Eye (tissue), 1 donor: ENCODE data around the gene CD4.
"Not testable (repeated sequence)": the region's sequence is repeated elsewhere in the genome, so short reads cannot be mapped to it uniquely, and the experiment has no call there.

ENCODE experiments used
- DNase-seq: peaks from one replicate; pipeline ENCODE4 v3.0.0-alpha.2; 2015

The CD4 gene

DNA sequence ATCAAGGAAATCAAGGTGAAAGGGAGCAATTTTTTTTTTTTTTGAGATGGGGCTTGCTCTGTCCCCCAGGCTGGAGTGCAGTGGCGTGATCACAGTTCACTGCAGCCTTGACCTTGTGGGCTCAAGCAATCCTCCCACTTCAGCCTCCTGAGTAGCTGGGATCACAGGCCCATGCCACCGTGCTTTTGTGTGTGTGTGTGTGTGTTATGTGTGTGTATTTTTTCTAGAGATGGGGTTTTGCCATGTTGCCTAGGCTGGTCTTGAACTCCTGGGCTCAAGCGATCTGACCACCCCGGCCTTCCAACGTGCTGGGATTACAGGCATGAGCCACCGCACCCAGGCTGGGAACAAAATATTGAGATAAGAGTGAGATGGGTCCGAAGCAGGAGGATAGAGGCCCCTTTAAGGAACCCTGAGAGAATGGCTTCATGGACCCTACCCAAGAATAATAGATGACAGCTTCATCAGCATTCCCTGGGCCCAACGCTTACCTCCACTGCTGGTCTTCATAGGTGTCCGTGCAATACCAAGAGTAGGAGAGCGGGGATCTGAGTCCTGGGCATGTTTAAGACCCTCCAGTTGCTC lies 60.7 kb downstream of the CD4 start:
- DNase-seq = no peak

DNA sequence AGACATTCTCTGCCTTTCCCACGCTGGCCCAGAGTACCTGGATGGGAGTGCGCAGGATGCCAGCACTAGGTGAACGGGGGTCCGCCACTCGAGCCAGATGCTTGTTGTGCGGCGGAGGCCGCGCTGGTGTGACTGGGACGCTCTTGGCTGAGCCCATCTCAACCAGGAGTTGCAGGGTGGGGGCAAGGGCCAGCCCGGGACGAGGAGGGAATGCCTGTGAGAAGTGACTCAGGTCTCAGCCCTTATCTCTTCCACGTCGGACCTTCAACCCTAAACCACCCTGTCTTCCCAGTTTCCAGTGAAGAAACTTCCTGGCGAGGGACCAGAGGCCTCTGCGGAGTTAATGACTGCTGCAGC lies 61.4 kb downstream of the CD4 start:
- DNase-seq = no peak

DNA sequence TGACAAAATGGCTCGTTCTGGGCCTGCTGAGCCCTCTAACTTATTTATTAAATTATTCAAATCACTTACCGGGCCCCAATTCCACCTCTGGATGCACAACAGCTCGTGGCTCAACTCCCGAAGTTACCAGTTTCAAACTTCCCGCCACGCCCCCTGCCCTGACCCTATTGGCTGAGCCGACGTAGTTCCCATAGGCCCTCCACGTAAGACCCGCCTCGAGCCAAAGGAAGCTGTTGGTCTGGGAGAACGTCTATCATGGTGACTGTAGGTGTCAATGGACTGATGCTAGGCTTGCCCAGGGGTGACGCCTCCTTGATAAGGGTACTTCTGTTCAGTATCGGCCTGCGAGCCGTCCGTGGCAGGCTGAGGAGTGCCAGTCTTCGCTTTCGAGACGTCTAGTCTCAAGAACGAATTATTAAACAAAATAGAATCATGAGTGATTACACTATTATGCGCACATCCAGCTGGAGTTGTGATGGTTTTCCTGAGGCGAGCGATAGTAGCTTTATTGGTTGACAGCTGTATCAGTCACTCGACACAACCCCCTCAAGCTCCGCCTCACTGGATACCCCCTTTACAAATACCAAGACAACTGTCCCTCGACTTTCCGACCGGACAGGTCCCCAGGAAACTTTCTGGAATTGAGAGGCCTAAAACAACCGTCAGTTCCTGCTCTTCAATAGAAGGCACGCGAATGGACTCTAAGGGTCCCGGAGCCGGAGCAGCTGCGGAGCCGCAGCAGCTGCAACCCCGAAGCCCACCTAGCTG lies 62.0 kb downstream of the CD4 start, which contains the start of gene CDCA3:
CDCA3 (minus strand) TSS at position 134 of the 768 bp plus-strand sequence. CDS start 334 bp downstream, outside the sequence.
- DNase-seq = peak; percentile 99

DNA sequence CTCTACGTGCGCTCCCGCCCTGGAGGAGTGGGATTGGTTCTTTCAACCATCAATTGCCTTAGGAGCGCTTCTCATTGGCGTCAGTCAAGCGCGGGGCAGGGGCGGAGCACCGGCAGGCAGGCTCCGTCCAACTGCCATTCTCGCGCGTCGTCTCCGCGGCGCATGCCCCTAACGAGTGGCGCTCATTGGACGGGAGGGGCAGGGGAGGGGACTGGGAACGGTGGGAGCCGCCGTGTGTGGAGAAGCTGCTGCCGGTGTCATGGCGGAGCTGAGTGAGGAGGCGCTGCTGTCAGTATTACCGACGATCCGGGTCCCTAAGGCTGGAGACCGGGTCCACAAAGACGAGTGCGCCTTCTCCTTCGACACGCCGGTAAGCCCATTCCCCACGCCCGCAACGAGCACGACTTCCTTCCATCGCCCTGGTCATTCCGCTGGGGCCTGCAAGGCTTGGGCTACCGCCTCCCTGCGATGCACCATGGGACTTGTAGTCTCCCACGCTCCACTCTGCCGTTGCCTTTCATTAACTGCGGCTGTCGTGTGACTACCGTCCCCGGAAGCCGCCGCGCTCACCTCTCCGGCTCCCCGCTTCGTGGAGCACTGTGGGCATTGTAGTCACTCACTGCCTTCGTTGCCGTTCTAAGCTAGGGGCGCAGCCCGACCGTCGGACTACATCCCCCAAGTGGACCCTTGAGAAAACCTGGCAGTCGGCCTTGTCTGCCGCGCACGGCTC lies 62.8 kb downstream of the CD4 start, which contains the start of gene USP5:
USP5 (plus strand) TSS at position 230 of the 730 bp plus-strand sequence; CDS start at position 260, 30 bp downstream.
- peak; percentile 100 for DNase-seq

DNA sequence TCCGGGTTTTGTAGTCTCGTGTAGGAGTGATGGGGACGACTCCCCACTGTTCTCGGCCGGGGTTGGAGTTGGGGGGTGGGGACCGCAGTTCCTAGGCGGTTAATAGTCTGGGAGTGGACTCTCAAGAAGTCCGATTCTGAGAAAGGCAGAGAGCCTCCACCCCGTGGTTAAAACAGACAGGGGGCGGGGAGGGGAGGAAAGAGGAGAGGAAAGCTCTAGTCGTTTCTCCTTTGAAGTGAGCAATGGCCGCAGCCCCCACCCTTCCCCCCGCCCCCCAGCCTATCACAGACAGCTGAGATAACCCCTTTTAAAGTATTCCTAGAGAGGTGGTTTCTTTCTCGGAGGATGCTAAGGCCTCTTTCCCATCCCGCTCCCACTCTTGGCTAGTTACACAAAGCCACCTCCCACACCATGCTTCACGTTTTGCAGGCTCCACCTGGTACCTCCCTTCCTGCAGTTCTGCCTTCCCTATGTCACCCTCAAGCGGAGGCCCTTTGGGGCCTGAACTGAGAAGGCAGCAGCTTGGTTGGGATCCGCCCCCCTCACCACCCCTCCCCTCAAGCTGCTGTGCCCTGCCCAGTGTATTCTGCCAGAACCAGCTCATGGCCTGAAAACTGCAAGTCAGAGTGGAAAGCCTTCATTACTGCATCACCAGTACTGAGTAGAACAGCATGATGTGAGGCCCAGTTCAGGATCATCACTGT lies 63.5 kb downstream of the CD4 start:
- DNase-seq = no peak

DNA sequence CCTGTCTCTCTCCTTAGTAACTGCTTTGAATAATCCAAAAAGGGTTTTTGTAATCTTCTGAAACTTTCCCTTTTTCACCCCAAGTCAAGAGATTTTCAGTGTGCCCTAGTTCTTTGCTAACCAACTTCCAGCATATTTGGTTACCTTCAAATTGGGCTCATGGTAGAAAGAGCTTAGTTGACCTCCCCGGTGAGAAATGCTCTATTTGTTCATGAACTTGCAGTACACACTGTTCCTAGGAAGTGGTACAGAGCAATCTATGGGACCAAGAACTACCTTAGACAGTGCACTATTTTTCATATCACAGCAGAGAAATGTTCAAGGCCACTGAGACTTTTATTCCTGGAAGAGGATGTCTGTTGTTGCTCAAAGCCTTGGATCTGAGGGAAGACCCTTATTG lies 64.3 kb downstream of the CD4 start:
- no peak for DNase-seq

DNA sequence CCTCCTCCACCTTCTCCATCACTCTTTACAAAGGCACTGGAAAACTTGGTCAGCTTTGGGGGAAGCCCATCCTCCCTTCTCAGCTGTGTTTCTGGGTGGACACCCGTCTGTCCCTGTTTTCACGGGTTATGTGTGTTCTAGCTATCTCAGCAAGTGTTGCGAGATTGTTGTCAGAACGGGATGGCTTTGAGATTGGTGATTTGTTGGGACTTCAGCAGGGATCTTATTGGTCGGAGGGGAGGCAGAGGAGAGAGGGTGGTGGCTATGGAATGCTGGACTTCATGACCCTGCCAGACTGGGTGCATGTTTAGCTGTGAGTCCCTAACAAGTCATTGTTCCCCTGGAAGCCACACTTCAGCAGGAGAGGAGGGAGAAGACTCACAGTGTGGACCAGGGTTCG lies 64.7 kb downstream of the CD4 start:
- DNase-seq = no peak

DNA sequence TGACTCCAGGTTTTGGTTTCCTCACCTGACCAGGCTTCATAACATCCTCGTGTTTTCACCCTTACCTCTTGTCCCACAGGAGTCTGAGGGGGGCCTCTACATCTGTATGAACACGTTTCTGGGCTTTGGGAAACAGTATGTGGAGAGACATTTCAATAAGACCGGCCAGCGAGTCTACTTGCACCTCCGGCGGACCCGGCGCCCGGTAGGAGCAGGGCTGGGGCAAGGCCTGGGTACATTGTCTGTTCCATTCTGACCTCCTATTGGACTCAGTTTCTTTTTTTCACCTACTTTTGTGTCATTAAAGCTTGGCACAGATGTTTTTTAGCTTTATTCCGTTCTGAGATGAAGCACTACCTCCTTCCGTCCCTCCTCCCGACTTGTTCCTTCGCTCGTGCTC lies 66.0 kb downstream of the CD4 start:
- DNase-seq = no peak

DNA sequence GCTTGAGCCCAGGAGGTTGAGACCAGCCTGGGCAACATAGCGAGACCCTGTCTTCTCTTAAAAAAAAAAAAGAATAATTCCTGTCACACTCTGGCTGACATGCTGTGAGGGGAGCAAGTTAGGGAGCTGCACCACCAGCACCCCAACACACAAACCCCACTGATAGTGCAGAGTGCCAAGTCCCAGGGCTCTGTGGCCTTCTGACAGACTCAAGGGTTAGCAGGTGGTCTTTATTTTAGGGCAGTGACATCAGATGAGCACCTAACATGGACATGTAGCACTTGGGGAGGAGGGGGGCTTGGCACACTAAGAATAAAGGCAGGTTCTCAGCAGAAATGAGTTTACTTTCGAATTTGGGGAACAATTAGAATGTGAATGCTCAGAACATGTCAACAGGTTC lies 69.5 kb downstream of the CD4 start:
- DNase-seq = no peak

DNA sequence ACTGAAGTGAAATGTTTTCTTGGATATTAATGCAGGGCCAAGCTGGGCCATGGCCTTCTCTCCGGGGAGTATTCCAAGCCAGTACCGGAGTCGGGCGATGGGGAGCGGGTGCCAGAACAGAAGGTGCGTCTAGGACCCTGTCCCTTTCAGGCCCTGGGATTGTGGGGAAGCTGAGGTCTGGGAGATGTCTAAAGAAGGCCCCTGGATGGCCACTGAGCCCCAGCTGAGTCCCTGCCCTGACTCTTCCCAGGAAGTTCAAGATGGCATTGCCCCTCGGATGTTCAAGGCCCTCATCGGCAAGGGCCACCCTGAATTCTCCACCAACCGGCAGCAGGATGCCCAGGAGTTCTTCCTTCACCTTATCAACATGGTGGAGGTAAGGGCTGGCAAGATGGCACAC lies 70.8 kb downstream of the CD4 start:
- DNase-seq = no peak

DNA sequence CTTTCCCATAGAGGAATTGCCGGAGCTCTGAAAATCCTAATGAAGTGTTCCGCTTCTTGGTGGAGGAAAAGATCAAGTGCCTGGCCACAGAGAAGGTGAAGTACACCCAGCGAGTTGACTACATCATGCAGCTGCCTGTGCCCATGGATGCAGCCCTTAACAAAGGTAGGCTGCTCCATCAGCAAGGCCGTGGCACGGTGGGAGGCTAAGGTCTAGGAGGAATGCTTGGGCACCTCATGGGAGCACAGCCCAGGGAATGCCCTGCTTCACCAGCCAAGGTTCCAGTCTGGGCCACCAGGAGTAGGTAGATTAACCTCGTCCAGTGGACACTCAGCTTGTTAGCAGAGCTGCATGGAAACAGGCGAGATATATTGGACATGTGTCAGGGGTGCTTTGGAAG lies 71.6 kb downstream of the CD4 start:
- DNase-seq = no peak

DNA sequence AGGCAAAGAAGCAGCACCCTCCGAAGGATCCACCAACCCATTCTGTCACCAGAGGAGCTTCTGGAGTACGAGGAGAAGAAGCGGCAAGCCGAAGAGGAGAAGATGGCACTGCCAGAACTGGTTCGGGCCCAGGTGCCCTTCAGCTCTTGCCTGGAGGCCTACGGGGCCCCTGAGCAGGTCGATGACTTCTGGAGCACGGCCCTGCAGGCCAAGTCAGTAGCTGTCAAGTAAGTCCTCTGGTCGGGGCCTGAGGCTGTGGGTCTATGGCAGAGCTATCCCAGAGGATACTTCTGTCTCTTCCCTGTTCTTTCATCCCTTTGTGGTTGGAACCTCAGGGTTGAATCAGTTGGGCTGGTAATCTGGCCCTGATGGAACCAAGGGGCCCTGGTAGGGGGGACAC lies 72.1 kb downstream of the CD4 start:
- no peak for DNase-seq

DNA sequence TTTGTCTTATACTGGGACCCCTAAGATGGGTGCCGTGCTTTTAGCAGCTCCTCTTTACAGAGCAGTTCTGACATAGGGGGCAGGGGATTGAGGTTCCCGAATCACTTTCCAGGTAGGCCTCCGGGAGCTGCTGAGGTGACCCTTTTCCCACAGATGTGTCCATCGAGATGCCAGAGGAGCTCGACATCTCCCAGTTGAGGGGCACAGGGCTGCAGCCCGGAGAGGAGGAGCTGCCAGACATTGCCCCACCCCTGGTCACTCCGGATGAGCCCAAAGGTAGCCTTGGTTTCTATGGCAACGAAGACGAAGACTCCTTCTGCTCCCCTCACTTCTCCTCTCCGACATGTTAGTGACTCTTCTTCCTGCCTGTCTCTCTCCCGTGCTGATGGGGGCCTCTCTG lies 73.7 kb downstream of the CD4 start:
- DNase-seq = no peak

DNA sequence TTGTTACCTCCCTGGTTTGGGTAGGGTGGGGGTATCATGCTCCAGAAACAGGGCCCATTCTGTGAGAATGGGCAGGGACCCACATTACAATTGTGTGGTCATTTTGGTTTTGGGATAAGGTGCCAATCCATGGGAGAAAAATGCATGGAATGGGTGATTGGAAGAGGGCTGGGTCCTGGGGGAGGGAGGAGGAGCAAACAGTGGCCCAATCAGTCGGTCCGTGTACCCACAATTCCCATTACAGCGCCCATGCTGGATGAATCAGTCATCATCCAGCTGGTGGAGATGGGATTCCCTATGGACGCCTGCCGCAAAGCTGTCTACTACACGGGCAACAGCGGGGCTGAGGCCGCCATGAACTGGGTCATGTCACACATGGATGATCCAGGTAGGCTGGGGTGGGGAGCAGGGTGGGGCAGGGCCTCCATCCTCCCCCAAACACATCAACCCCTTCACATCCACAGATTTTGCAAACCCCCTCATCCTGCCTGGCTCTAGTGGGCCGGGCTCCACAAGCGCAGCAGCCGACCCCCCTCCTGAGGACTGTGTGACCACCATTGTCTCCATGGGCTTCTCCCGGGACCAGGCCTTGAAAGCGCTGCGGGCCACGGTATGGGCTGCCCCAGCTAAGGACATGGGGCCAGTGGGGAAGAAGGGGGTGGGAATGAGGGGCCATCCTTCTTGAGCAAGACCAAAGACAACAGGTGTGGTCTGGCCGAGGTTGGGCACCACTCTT lies 74.4 kb downstream of the CD4 start:
- no peak for DNase-seq

DNA sequence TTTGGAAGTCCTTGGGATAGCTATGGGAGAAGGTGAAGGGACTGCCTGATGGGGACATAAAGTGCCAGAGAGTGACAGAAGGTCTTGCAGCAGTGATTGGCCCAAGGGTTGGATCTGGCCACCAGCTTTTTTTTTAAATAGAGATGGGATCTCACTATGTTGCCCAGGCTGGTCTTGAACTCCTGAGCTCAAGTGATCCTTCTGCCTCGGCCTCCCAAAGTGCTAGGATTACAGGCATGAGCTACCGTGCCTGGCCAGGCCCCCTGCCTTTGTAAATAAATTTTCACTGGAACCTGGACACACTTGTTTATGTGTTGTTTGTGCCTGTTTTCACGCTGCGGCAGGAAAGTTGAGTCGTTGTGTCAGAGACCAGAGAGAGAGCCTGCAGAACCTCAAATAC lies 76.0 kb downstream of the CD4 start:
- not testable (repeated sequence) for DNase-seq

DNA sequence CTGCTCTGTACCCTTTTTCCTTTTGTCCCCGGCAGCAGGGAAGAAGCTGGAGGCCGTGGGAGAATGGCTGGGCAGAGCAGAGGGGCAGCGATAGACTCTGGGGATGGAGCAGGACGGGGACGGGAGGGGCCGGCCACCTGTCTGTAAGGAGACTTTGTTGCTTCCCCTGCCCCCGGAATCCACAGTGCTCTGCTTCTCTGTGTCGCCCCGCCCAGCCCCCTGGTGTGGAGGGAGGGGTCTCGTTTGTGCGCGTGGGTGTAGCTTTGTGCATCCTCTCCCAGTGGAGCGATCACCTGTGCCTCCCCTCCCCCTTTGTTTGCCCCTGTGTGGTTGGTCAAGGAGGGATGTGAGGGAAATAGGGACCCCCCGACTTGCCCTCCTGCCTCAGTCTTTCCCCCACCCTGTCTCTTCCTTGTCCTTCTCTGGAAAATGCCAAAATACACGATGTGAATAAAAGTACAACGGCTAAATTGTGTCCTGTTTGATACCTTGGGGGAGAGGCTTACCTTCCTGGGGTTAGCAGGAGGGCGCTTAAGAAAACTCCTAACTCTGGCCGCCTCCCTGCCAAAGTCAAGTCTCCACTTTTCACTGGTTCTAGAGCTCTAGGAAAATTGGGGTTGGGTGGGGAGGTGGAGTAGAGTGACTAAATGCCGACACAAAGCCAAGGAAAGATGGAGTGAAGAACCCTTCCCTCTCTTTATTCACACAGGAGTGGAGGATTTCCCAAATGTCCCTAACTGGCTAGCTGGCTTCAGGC lies 77.0 kb downstream of the CD4 start:
- DNase-seq = no peak

DNA sequence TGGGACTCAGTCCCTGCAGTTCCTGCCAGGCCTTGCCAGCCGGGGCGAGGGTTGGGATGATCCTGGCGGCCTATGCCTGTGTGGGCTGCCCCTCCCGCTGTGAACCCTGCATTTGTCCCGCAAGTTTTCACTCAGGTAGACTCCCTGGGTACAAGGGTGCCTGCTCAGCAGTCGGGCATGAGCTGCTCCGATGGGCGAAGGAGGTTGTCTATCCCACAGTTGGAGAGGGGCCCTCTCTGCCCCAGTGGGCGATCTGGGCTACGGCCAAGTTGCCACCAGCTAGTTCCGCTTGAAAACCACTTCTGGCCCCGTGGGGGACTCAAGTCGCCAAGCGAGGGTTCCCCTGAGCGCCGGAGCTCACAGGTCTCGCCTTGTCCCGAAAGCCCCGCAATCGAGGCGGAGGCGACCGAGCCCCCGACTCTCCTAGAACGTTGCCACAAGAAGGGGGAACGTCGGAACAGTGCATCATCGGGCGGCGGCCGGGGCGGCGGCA lies 77.6 kb downstream of the CD4 start:
- no peak for DNase-seq

DNA sequence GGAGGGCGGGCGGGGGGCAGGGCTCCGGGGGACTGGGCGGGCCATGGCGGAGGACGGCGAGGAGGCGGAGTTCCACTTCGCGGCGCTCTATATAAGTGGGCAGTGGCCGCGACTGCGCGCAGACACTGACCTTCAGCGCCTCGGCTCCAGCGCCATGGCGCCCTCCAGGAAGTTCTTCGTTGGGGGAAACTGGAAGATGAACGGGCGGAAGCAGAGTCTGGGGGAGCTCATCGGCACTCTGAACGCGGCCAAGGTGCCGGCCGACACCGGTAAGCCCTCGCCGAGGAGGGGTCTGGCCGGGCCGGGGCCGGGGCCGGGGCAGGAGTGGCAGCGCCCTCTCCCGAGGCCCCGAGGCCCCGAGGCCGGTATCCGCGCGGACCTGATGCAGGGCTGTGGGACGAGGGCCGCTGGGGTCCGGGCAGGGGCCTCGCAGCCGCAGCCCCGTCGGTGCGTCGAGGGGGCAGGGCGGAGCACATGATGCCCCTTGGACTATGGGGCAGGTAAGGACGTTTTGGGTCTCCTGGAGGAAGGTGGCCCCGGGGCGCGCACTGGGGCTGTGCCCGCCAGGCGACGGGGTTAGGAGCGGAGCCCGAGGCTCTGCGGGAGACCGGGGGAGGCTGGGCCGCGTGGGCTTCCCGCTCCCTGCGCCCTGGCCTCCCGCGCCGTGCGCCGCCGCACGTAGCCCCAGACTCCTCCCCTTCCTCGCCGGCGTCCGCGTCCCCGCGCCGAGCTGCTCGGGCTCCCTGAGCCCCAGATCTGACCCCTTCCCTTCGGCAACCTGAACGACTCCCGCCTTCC lies 78.3 kb downstream of the CD4 start, which contains the start of gene TPI1:
TPI1 (plus strand) TSS at position 119 of the 798 bp plus-strand sequence; CDS start at position 155, 36 bp downstream.
- DNase-seq = peak; percentile 92

DNA sequence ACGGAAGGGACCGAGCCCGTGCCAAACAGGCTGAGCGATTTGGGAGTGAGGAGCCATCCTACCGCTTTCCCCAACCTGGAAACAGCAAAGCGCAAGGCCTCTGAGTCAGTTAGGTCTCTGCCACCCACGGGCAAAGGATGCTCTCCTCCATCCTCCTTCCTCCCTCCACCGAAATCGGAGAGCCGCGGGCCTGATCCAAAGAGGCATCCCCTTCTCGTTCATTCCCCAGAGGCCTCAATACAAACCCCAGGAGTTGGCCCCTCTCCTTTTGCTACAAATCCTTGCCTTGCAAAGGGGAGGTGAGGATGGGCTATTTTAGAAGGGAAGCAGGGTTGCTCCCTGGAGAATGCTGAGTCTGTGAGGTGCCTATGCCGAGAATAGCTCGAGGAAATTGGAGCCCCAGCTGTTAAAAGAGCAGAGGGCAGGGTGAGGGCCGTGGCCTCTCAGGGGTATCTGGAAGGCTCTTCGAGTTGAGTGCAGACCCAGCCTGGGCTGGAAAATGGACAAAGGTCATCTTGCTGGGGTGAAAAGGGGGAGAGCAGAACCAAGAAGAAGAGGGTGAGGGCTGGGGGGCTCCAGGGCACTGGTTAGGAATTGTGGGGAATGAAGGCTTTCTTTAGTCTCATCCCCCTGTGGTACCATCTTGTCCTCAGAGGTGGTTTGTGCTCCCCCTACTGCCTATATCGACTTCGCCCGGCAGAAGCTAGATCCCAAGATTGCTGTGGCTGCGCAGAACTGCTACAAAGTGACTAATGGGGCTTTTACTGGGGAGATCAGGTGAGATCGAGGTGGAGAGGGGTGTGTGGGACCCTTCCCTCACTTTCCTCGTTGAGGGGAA lies 79.1 kb downstream of the CD4 start:
- DNase-seq = peak; percentile 26
